Endothelial cell of umbilical vein (primary cell): ENCODE results near the gene DCAF5.

ENCODE experiments used
- POLR2A ChIP-seq: IDR thresholded peaks from 2 replicates; pipeline ENCODE4 v1.6.1; 2012; ENCODE audit warnings: low read depth, mild to moderate bottlenecking, control low read depth, low read length
- POLR2AphosphoS5 ChIP-seq: IDR thresholded peaks from 2 replicates; pipeline ENCODE4 v1.6.1; 2012; ENCODE audit warnings: low read depth, mild to moderate bottlenecking, control low read depth, low read length, moderate library complexity; ENCODE audit not compliant: insufficient read depth
- TF ChIP-seq, protein P1 (sequence below), 2 donors: IDR thresholded peaks; 1 replicate in 1 of 2; 2 replicates in 1 of 2; pipeline ENCODE4 v1.5.1; 2011; ENCODE audit warnings: low read length in 2 of 2, mild to moderate bottlenecking in 2 of 2, moderate library complexity in 2 of 2, control low read depth in 1 of 2, inconsistent platforms in 1 of 2, low read depth in 1 of 2; ENCODE audit not compliant: insufficient read depth in 1 of 2; ENCODE audit errors: extremely low read depth in 1 of 2
- TF ChIP-seq, protein P2 (sequence below): IDR thresholded peaks from 2 replicates; pipeline ENCODE4 v1.6.1; 2011; ENCODE audit not compliant: insufficient read depth, insufficient read length

GRCh38 chr14:69193721-69194120, 40.8 kb upstream of the DCAF5 start:
- TF ChIP-seq, protein P1, sequence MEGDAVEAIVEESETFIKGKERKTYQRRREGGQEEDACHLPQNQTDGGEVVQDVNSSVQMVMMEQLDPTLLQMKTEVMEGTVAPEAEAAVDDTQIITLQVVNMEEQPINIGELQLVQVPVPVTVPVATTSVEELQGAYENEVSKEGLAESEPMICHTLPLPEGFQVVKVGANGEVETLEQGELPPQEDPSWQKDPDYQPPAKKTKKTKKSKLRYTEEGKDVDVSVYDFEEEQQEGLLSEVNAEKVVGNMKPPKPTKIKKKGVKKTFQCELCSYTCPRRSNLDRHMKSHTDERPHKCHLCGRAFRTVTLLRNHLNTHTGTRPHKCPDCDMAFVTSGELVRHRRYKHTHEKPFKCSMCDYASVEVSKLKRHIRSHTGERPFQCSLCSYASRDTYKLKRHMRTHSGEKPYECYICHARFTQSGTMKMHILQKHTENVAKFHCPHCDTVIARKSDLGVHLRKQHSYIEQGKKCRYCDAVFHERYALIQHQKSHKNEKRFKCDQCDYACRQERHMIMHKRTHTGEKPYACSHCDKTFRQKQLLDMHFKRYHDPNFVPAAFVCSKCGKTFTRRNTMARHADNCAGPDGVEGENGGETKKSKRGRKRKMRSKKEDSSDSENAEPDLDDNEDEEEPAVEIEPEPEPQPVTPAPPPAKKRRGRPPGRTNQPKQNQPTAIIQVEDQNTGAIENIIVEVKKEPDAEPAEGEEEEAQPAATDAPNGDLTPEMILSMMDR (IDR thresholded peaks at IDR 0.05; ENCODE audit: extremely low read depth in 1 of 2, insufficient read depth in 1 of 2, low read depth in 1 of 2, low read length in 2 of 2): no peak
- TF ChIP-seq, protein P2, sequence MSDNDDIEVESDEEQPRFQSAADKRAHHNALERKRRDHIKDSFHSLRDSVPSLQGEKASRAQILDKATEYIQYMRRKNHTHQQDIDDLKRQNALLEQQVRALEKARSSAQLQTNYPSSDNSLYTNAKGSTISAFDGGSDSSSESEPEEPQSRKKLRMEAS: no peak
- TF ChIP-seq POLR2A (no peak), POLR2AphosphoS5 (no peak)
